MG63 (cell line): Measurements from ENCODE around the gene EPDR1. TPM values are rescaled to one million over a fixed set of nuclear protein-coding genes. Genes with fewer than 3 reads are reported as not detected.

Experiments
- DNase-seq: peaks from one replicate; pipeline ENCODE4 v3.0.0-alpha.2; 2020
- H3K27me3 ChIP-seq: fragments of 250-450 bp; sonication (Bioruptor Pico); 2 replicates; pipeline ENCODE4 v1.5.1; 2020; ENCODE audit warnings: mild to moderate bottlenecking, moderate library complexity
- H3K36me3 ChIP-seq: fragments of 250-450 bp; sonication (Bioruptor Pico); 2 replicates; pipeline ENCODE4 v1.5.1; 2020; ENCODE audit warnings: mild to moderate bottlenecking, moderate library complexity
- H3K4me3 ChIP-seq: fragments of 250-450 bp; sonication (Bioruptor Pico); 2 replicates; pipeline ENCODE4 v1.5.1; 2020; ENCODE audit warnings: mild to moderate bottlenecking, moderate library complexity
- H3K9me3 ChIP-seq: fragments of 250-450 bp; sonication (Bioruptor Pico); 2 replicates; pipeline ENCODE4 v1.5.1; 2020; ENCODE audit warnings: mild to moderate bottlenecking, moderate library complexity
- total RNA-seq: library from RNA; depleted of rRNA; stranded (reverse); fragments of >200 nt; shearing (Covaris generic); gene quantifications from 2 replicates; pipeline ENCODE4 v1.2.3, GENCODE V29; 2014; ENCODE audit warnings: low replicate concordance; rRNA removed

The EPDR1 gene
- total RNA-seq, result 18.7 and 24.4 TPM in 2 replicates

GRCh38 chr7:37920305-37920848, at the start of gene EPDR1:
TSS of gene EPDR1 (plus strand) at chr7:37920640. CDS start at chr7:37920940, 300 bp downstream.
- peaks cover 5% of the 10 kb centered on the region; the same call in 1 of the 2 replicates for H3K27me3 ChIP-seq
- peak within 1 kb of the TSS; percentile 52 for H3K4me3 ChIP-seq
- peaks cover 3% of the 10 kb centered on the region for H3K9me3 ChIP-seq
- DNase-seq, result peak; percentile 52
- H3K36me3 ChIP-seq, result no peaks in the 10 kb centered on the region; the same call in 1 of the 2 replicates

DNA sequence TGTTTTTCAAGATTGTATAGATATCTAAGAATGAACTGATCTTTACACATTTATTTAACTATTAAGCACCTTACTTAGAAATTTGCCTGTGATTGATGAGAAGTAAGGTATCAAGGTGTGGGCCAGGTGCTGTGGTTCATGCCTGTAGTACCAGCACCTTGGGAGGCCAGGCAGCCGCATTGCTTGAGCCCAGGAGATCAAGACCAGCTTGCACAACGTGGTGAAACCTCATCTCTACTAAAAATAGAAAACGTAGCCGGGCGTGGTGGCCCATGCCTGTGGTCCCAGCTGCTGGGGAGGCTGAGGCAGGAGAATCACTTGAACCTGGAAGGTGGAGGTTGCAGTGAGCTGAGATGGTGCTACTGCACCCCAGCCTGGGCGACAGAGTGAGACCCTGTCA, 38.4 kb upstream of the EPDR1 start:
- Histone ChIP-seq H3K4me3 (no peak overlapping the region), H3K36me3 (no peaks in the 10 kb centered on the region)

GRCh38 chr7:37893359-37893758, 27.1 kb upstream of the EPDR1 start:
- Histone ChIP-seq H3K4me3 (no peak overlapping the region), H3K36me3 (no peaks in the 10 kb centered on the region), H3K27me3 (no peaks in the 10 kb centered on the region), H3K9me3 (no peaks in the 10 kb centered on the region)
- no peak for DNase-seq

More for the DNA sequence above, 38.4 kb upstream of the EPDR1 start:
- Histone ChIP-seq H3K27me3 (peaks cover 2% of the 10 kb centered on the region; the same call in 1 of the 2 replicates), H3K9me3 (no peaks in the 10 kb centered on the region)
- no peak for DNase-seq

DNA sequence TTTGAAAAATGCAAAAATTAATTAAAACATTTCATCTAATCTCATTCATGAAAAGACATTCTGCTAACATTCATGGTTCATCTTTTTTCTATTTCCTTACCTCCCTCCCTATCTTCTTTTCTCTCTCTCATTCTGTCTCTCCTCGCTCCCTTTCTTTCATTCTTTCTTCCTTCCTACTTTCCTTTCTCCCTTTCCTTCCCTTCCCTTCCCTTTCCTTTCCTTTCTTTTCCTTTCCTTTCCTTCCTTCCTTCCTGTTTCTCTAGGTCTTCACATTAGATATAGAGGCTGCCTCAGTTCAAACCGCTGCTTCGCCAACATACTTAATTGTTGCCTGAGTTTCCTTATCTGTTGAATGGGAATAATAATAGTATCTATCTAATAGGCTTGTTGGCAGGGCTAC, 25.8 kb upstream of the EPDR1 start:
- no peaks in the 10 kb centered on the region for H3K27me3 ChIP-seq
- no peak for DNase-seq
- no peaks in the 10 kb centered on the region for H3K36me3 ChIP-seq
- no peaks in the 10 kb centered on the region for H3K9me3 ChIP-seq
- H3K4me3 ChIP-seq, result no peak overlapping the region

- Histone ChIP-seq H3K9me3 (no peaks in the 10 kb centered on the region), H3K27me3 (no peaks in the 10 kb centered on the region), H3K36me3 (no peaks in the 10 kb centered on the region), H3K4me3 (no peak overlapping the region)
- no peak for DNase-seq
Observed at GRCh38 chr7:37899712-37900247, 20.7 kb upstream of the EPDR1 start.

GRCh38 chr7:37901236-37901827, 19.1 kb upstream of the EPDR1 start:
- no peaks in the 10 kb centered on the region for H3K36me3 ChIP-seq
- H3K9me3 ChIP-seq, result no peaks in the 10 kb centered on the region
- no peak for DNase-seq
- H3K27me3 ChIP-seq, result no peaks in the 10 kb centered on the region
- no peak overlapping the region for H3K4me3 ChIP-seq

DNA sequence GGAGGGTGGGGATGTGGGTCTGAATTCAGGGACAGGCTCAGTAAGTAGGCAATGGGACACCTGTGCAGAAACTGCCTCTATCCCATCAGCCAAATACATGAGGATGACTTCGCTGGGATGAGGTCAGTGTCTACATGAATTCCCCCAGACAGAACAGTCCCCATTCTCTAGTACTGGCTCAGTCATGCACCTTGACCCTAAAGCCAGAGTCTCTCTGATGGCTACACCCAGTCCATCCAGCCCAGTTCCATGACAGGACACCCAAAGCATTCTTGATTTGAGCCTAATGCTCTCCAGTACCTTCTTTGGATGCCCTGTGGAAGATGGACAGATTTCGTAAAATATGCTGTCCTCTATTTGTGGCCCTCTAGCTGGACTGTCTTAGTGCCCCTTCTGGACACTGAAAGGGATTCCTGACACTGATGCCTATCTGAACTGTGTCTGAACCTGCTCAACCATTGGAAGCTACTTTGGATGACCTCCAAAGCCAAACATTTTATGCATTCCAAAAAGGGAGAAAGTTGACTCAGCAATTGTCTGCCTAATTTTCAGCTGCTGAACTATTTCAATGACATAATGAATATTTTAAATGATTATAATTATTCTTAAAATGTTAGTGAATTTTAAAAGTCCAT, 18.4 kb upstream of the EPDR1 start:
- DNase-seq, result peak; percentile 22
- Histone ChIP-seq H3K9me3 (no peaks in the 10 kb centered on the region), H3K36me3 (no peaks in the 10 kb centered on the region), H3K4me3 (no peak overlapping the region), H3K27me3 (no peaks in the 10 kb centered on the region)

DNA sequence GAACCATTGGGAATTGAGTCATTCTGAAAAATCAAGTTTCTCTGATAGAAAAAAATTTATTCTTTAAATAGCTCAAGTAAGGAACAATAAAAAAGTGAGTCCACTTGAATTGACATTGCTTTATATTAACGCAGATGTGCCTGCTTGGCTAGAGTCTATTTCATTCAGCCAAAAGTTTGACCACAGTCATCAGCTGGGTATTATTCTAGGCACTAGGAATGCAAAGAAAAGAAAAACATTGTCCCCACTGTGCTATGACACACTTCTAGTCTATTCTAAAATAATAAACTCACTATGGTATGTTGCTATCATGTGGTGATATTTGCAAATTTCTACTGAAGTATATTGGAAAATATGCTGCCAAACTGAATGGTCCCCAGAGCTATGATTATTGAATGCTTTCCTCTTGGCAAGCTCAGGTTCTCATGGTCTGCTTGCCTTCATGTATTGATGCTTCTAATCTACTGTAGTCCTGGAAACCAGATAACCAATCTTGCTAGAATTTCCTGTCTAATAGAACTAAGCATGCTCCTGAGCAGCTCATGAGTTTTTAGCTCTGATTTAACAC, 12.1 kb upstream of the EPDR1 start:
- H3K36me3 ChIP-seq, result no peaks in the 10 kb centered on the region
- H3K9me3 ChIP-seq, result no peaks in the 10 kb centered on the region
- H3K4me3 ChIP-seq, result no peak overlapping the region
- peak; percentile 42 for DNase-seq
- no peaks in the 10 kb centered on the region for H3K27me3 ChIP-seq

DNA sequence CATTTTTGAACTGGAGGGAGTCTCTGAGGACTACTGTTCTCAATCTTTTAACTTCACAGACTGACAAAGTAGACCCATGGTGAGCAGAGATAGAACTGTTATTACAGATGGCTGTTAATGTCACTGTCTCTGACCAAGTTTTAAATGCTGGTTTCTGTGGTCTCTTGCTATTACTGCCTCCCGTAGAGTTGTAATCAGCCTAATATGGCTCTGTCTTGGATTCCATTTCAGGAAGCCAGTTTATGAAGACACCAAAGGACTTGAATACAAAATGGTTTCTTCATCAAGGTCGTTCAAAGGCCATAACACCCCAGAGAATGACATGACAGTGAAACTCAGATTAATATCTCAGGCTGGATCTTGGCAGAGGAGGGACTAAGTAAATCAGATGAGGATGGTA, 7.7 kb upstream of the EPDR1 start:
- Histone ChIP-seq H3K9me3 (no peaks in the 10 kb centered on the region), H3K36me3 (no peaks in the 10 kb centered on the region), H3K4me3 (no peak overlapping the region), H3K27me3 (peaks cover 2% of the 10 kb centered on the region; the same call in 1 of the 2 replicates)
- DNase-seq, result no peak

- no peak for DNase-seq
Observed at GRCh38 chr7:37915438-37915837, 5.0 kb upstream of the EPDR1 start.

DNA sequence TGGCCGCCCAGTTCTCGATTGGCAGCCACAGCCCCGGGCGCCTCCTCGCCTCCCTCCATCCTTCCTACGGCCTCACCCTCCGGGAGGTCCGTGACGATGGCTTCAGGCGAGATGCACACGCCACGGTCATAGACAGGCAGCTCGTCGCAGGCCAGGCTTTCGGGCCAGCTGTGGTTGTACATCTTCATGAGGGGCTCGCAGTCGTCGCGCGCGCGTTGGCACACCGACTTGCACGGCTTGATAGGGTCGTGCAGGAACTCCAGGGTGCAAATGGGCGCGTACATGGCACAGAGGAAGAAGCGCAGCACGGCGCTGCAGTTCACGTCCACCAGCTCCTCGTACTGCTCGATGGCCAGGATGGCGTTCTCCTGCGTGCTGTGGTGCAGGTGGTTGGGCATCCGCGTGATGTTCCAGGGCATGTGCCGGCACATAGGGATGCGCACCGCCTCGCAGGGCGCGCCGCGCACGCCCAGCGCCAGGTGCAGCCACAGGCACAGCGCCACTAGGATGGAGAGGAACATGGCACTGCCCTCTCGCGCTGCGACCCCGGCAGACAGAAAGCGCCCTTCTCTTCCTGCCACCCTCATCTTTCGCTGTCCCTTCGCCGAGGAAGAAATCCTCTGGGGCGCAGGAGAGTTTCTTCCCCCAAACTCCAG, 4.3 kb upstream of the EPDR1 start:
- Histone ChIP-seq H3K4me3 (peak overlapping the region; percentile 53), H3K27me3 (peaks cover 5% of the 10 kb centered on the region; the same call in 1 of the 2 replicates), H3K9me3 (no peaks in the 10 kb centered on the region), H3K36me3 (no peaks in the 10 kb centered on the region)
- DNase-seq, result peak; percentile 5

More at GRCh38 chr7:37915438-37915837, 5.0 kb upstream of the EPDR1 start:
- Histone ChIP-seq H3K4me3 (no peak overlapping the region), H3K27me3 (peaks cover 5% of the 10 kb centered on the region; the same call in 1 of the 2 replicates), H3K9me3 (no peaks in the 10 kb centered on the region), H3K36me3 (no peaks in the 10 kb centered on the region)

DNA sequence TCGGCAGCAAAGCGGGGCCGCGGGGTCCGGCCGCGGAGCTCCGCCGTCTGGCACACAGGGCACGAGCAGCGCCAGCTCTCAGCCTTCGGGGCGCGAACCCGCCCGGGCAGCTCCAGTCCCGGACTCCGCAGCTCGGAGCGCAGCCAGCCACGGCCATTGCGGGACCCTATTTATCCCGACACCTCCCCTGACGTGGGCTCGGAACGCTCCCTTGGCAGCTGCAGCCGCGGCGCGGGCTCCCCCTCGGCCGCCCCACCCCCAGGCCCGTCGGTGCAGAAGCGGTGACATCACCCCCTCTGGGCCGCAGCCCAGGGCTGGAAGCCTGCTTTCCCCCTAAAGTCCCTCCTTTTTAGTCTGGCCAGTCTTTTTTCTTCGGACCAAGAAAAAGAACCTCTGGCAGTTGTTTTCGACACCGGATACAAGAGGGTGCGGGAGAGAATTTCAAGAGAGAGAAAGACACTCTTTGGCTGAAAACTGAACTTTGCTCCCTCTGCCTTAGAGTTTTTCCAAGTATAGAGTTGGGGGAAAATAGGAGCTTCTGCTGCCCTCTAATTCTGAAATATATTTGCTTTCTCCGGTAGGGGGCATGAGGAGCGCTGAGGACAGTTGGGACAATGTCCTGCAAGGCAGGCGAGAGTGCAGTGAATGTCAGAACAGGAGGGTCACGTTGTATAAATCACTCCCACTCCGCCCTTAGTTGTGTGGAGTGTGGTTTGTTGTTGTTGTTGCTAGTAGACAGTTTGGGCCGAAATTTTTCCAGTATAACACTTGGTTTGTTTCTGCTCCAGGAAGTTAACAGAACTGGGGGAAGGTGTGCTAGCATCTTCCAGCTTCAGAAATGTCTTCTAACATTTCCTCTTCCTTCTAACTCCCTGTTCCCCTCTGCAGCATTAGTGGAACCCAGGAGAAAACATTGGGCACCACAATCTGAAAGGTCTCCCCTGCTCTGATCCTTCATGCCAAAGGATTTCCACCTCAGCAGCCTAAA, 3.5 kb upstream of the EPDR1 start, which contains the start of gene SFRP4:
TSS of gene SFRP4 (minus strand) at position 145 of the 988 bp plus-strand sequence. CDS start 280 bp downstream, outside the sequence.
- Histone ChIP-seq H3K36me3 (no peaks in the 10 kb centered on the region), H3K9me3 (no peaks in the 10 kb centered on the region), H3K27me3 (peaks cover 5% of the 10 kb centered on the region; the same call in 1 of the 2 replicates), H3K4me3 (peak within 1 kb of the TSS; percentile 53)
- peak; percentile 70 for DNase-seq

DNA sequence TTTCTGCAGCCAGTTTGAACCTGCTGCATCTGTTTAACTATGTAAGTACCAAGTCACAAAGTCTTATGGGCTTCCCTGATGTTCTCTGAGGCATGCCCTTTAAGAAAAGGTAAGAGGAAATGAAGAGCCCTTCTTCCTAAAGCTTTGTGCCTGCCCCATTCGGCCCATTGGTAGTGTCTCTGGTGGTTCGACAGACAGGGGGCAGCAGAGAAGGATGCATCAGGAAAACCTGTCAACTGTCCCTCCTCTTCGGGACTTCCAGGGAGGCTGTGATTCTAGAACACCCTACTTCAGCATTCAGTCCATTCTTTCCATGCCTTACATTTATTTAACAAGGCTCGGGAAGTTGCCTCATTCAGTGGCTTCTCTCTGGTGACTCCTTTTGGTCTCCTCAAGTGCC, 1.9 kb upstream of the EPDR1 start:
- peaks cover 5% of the 10 kb centered on the region; the same call in 1 of the 2 replicates for H3K27me3 ChIP-seq
- DNase-seq, result no peak
- no peak overlapping the region for H3K4me3 ChIP-seq
- no peaks in the 10 kb centered on the region for H3K9me3 ChIP-seq
- no peaks in the 10 kb centered on the region for H3K36me3 ChIP-seq

GRCh38 chr7:37920849-37921805, 687 bp downstream of the EPDR1 start:
- Histone ChIP-seq H3K36me3 (no peaks in the 10 kb centered on the region; the same call in 1 of the 2 replicates), H3K4me3 (peak overlapping the region; percentile 52), H3K9me3 (peaks cover 10% of the 10 kb centered on the region), H3K27me3 (peaks cover 5% of the 10 kb centered on the region; the same call in 1 of the 2 replicates)
- DNase-seq, result peak; percentile 61
